Uterus (tissue), 4 donors: ENCODE measurements around the gene TCEA2. TPM values are rescaled to one million over a fixed set of nuclear protein-coding genes. Genes with fewer than 3 reads are reported as not detected.

Experiments
- DNase-seq, 2 donors: peaks; one replicate each; pipeline ENCODE4 v3.0.0-alpha.2; 2019 to 2020
- H3K27ac ChIP-seq, 2 donors: fragments of 200-600 bp; sonication (generic); 1 replicate in 1 of 2; 2 replicates in 1 of 2; pipeline ENCODE4 v1.5.1; 2016 to 2018
- H3K27me3 ChIP-seq, 2 donors: fragments of 200-600 bp; sonication (generic); one replicate each; pipeline ENCODE4 v1.5.1; 2018 to 2019; ENCODE audit warnings: control low read depth in 1 of 2
- H3K36me3 ChIP-seq, 2 donors: fragments of 200-600 bp; sonication (generic); one replicate each; pipeline ENCODE4 v1.5.1; 2019; ENCODE audit warnings: control low read depth in 1 of 2
- H3K4me1 ChIP-seq, 2 donors: fragments of 200-600 bp; sonication (generic); one replicate each; pipeline ENCODE4 v1.5.1; 2018 to 2019; ENCODE audit warnings: control low read depth in 1 of 2
- H3K4me3 ChIP-seq, 2 donors: fragments of 200-600 bp; sonication (generic); 1 replicate in 1 of 2; 2 replicates in 1 of 2; pipeline ENCODE4 v1.5.1; 2018 to 2019; ENCODE audit warnings: mild to moderate bottlenecking in 1 of 2
- H3K9me3 ChIP-seq, 2 donors: fragments of 200-600 bp; sonication (generic); one replicate each; pipeline ENCODE4 v1.5.1; 2019; ENCODE audit warnings: control low read depth in 1 of 2
- CTCF ChIP-seq, 4 experiments: fragments of 200-600 bp in 2 of 4; fragments of 450-650 bp in 2 of 4; sonication (generic) in 2 of 4; IDR thresholded peaks; one replicate each; pipeline ENCODE4 v1.5.1; 2016 to 2019; ENCODE audit warnings: antibody characterized with exemption in 4 of 4, mild to moderate bottlenecking in 2 of 4, moderate library complexity in 1 of 4
- POLR2A ChIP-seq, 2 donors: fragments of 450-650 bp; IDR thresholded peaks; one replicate each; pipeline ENCODE4 v1.6.1; 2016; ENCODE audit warnings: antibody characterized with exemption in 2 of 2, mild to moderate bottlenecking in 1 of 2, moderate library complexity in 1 of 2
- intact Hi-C: fragments of 100-400 bp; cut with DNase I; formaldehyde crosslinking; loops from one replicate; pipeline ENCODE4 v1.15.1; 2023; ENCODE audit warnings: low total_unique reads
- total RNA-seq, 4 donors: library from RNA; depleted of rRNA in 3 of 4; stranded (reverse); fragments of >200 nt in 3 of 4; gene quantifications; one replicate each; pipeline versions ENCODE4 v1.1.0 to v1.2.4, GENCODE V29; 2014 to 2023
- donor health status: DM: yes; HTN: yes; CAD: no.

Gene TCEA2
- total RNA-seq, 4 donors from 2014 or later, result 21.5 to 75.4 (median 27.2) TPM

GRCh38 chr20:64050261-64051032, 12.6 kb upstream of the TCEA2 start:
- peaks cover 0 to 14% of the 10 kb centered on the region in 2 donors for H3K4me1 ChIP-seq
- H3K27me3 ChIP-seq, result no peaks in the 10 kb centered on the region
- no peaks in the 10 kb centered on the region for H3K9me3 ChIP-seq
- no peaks in the 10 kb centered on the region for H3K36me3 ChIP-seq
- H3K4me3 ChIP-seq, result no peak overlapping the region
- intact Hi-C loops, result no loop called here
- H3K27ac ChIP-seq, result peak overlapping the region; percentile 68 to 71
- no peak for TF ChIP-seq POLR2A (IDR thresholded peaks at IDR 0.05)
- TF ChIP-seq CTCF (IDR thresholded peaks at IDR 0.05), result no peak
- no peak for DNase-seq

- TF ChIP-seq POLR2A (IDR thresholded peaks at IDR 0.05), result no peak
- H3K9me3 ChIP-seq, result no peaks in the 10 kb centered on the region
- H3K27ac ChIP-seq, result peak overlapping the region; percentile 68 to 71
- intact Hi-C loops, result no loop called here
- H3K27me3 ChIP-seq, result no peaks in the 10 kb centered on the region
- H3K4me3 ChIP-seq, result no peak overlapping the region
- DNase-seq, result no peak
- peaks cover 0 to 14% of the 10 kb centered on the region in 2 donors for H3K4me1 ChIP-seq
- H3K36me3 ChIP-seq, result no peaks in the 10 kb centered on the region
Measured at GRCh38 chr20:64051033-64051452, 12.0 kb upstream of the TCEA2 start.

GRCh38 chr20:64051561-64052325, 11.3 kb upstream of the TCEA2 start:
- H3K4me3 ChIP-seq, result no peak overlapping the region
- intact Hi-C loops, result no loop called here
- no peaks in the 10 kb centered on the region for H3K27me3 ChIP-seq
- DNase-seq, result peak in 1 of 2 donors; percentile 82
- peak; percentile 7 to 43 for TF ChIP-seq POLR2A (IDR thresholded peaks at IDR 0.05)
- TF ChIP-seq CTCF (IDR thresholded peaks at IDR 0.05), result no peak
- no peaks in the 10 kb centered on the region for H3K9me3 ChIP-seq
- H3K4me1 ChIP-seq, result peaks cover 0 to 14% of the 10 kb centered on the region in 2 donors
- no peaks in the 10 kb centered on the region for H3K36me3 ChIP-seq
- peak overlapping the region; percentile 68 to 71 for H3K27ac ChIP-seq

- Histone ChIP-seq H3K36me3 (no peaks in the 10 kb centered on the region), H3K27me3 (no peaks in the 10 kb centered on the region), H3K9me3 (no peaks in the 10 kb centered on the region), H3K27ac (peak overlapping the region; percentile 62 to 71), H3K4me1 (peaks cover 0 to 17% of the 10 kb centered on the region in 2 donors), H3K4me3 (no peak overlapping the region)
- DNase-seq, result no peak
- no peak for TF ChIP-seq POLR2A (IDR thresholded peaks at IDR 0.05)
- TF ChIP-seq CTCF (IDR thresholded peaks at IDR 0.05), result no peak
- intact Hi-C loops, result no loop called here
Measured at GRCh38 chr20:64052326-64052722, 10.7 kb upstream of the TCEA2 start.

- H3K4me3 ChIP-seq, result no peak overlapping the region
- no peaks in the 10 kb centered on the region for H3K36me3 ChIP-seq
- H3K4me1 ChIP-seq, result peaks cover 0 to 19% of the 10 kb centered on the region in 2 donors
- DNase-seq, result no peak
- H3K9me3 ChIP-seq, result no peaks in the 10 kb centered on the region
- peak overlapping the region; percentile 62 to 71 for H3K27ac ChIP-seq
- no peak for TF ChIP-seq CTCF (IDR thresholded peaks at IDR 0.05)
- TF ChIP-seq POLR2A (IDR thresholded peaks at IDR 0.05), result no peak
- H3K27me3 ChIP-seq, result no peaks in the 10 kb centered on the region
- intact Hi-C loops, result no loop called here
Measured at GRCh38 chr20:64052987-64053840, 9.8 kb upstream of the TCEA2 start.
